ENCODE measurements around the gene BAIAP3. TPM values are rescaled to one million over a fixed set of nuclear protein-coding genes. Genes with fewer than 3 reads are reported as not detected.

Gene BAIAP3
- total and polyA plus RNA-seq, 10 of the 15 experiments (the other 5 are each of a cell fraction or from before 2014, with no cell fraction given) = 0.03 to 0.56 (median 0.17) TPM; not detected in 3

- POLR2A ChIA-PET = interaction anchor here (0.5 to 0.6 kb wide), 2 partner anchors 442 to 910 kb away, joined by 3 read pairs; partner anchors contain the start of gene DECR2
- CTCF ChIA-PET = no interaction called here
- TF ChIP-seq MTA3 (IDR thresholded peaks at IDR 0.05; ENCODE audit: borderline replicate concordance, low read length) = no peak
- TF ChIP-seq CBX3 (IDR thresholded peaks at IDR 0.05; ENCODE audit: borderline replicate concordance, low read depth) = no peak
- TF ChIP-seq TAF1 (IDR thresholded peaks at IDR 0.05; ENCODE audit: borderline replicate concordance, low read depth, low read length) = no peak
- no peak for TF ChIP-seq ATF3 (IDR thresholded peaks at IDR 0.05; ENCODE audit: borderline replicate concordance, extremely low read depth, low read depth, low read length)
- no peak for TF ChIP-seq TCF3 (IDR thresholded peaks at IDR 0.05; ENCODE audit: borderline replicate concordance, insufficient read depth, low read depth, low read length)
- no peak for TF ChIP-seq MYB (IDR thresholded peaks at IDR 0.05; ENCODE audit: borderline replicate concordance, low read depth, low read length)
- TF ChIP-seq NFYB (IDR thresholded peaks at IDR 0.05; ENCODE audit: insufficient read depth, low read depth, low read length) = no peak
- TF ChIP-seq MTA2 (IDR thresholded peaks at IDR 0.05; ENCODE audit: low read depth) = no peak
- TF ChIP-seq POLR2AphosphoS5 (IDR thresholded peaks at IDR 0.05; ENCODE audit: low read length) = no peak
- no peak for TF ChIP-seq NKRF (conservative IDR thresholded peaks at IDR 0.05)
- no peak for TF ChIP-seq SMAD1 (IDR thresholded peaks at IDR 0.05; ENCODE audit: low read depth, partially characterized antibody)
- TF ChIP-seq BCLAF1 (IDR thresholded peaks at IDR 0.05) = no peak
- TF ChIP-seq RELA (IDR thresholded peaks at IDR 0.05; ENCODE audit: borderline replicate concordance, partially characterized antibody) = no peak
- no peak for TF ChIP-seq ZNF24 (IDR thresholded peaks at IDR 0.05)
- no peak for TF ChIP-seq CHD1 (IDR thresholded peaks at IDR 0.05; ENCODE audit: low read depth, low read length)
- TF ChIP-seq MEF2B (IDR thresholded peaks at IDR 0.05; ENCODE audit: partially characterized antibody, poor library complexity, severe bottlenecking) = no peak
- TF ChIP-seq POU2F2 (IDR thresholded peaks at IDR 0.05; ENCODE audit: borderline replicate concordance, low read depth, low read length) = no peak
- TF ChIP-seq TBL1XR1 (IDR thresholded peaks at IDR 0.05; ENCODE audit: low read depth, low read length) = no peak
Measured at GRCh38 chr16:1311212-1311737, 22.2 kb upstream of the BAIAP3 start.

More at GRCh38 chr16:1311212-1311737, 22.2 kb upstream of the BAIAP3 start:
- peak overlapping the region; percentile 52 for H3K27ac ChIP-seq (ENCODE audit: control insufficient read depth, insufficient read depth)
- no peaks in the 10 kb centered on the region for H3K9me3 ChIP-seq (replicated peaks; ENCODE audit: control insufficient read depth, insufficient read depth, low read length)
- ATAC-seq (no peak), DNase-seq (ENCODE audit: low read depth, low spot score) (no peak), FAIRE-seq (no peak)
- H3K4me2 ChIP-seq (ENCODE audit: control insufficient read depth, insufficient read depth) = peak overlapping the region; percentile 97
- intact Hi-C loops (cut with micrococcal nuclease; ENCODE audit: unreplicated experiment) = no loop called here
- peaks cover 9 to 31% of the 10 kb centered on the region in 2 experiments for H3K36me3 ChIP-seq (ENCODE audit: control insufficient read depth in 2 of 2, insufficient read depth in 2 of 2, low read length in 1 of 2)
- peaks cover 35% of the 10 kb centered on the region for H4K20me1 ChIP-seq (ENCODE audit: control insufficient read depth, insufficient read depth)
- peak overlapping the region; percentile 100 for H3K9ac ChIP-seq (ENCODE audit: control insufficient read depth, insufficient read depth, low read length)
- 5% methylated on average over 13 of the region's 13 CpGs for WGBS (ENCODE audit: insufficient coverage, insufficient replicate concordance, low lambda C conversion rate, missing lambda C conversion rate)
- ChIA-PET RAD21 (ENCODE audit: unreplicated experiment) (no interaction called here), SMC1A (ENCODE audit: uncharacterized antibody, unreplicated experiment) (no interaction called here)
- H2AFZ ChIP-seq (ENCODE audit: control insufficient read depth, low read depth, low read length) = no peak overlapping the region
- H3K27me3 ChIP-seq (replicated peaks in 1 of 2; ENCODE audit: control insufficient read depth in 2 of 2, insufficient read depth in 2 of 2, low read length in 1 of 2) = no peaks in the 10 kb centered on the region
- in situ Hi-C loops (cut with MboI) = no loop called here
- H3K4me1 ChIP-seq (ENCODE audit: control insufficient read depth, insufficient read depth, low read length) = peaks cover 7% of the 10 kb centered on the region
- peaks cover 52% of the 10 kb centered on the region for H3K79me2 ChIP-seq (ENCODE audit: control insufficient read depth, insufficient read depth, low read length)
- no TSS peak for BruUV-seq (replicated peaks)
- peak overlapping the region; percentile 93 for H3K4me3 ChIP-seq
